Stimulated activated naive CD8-positive, alpha-beta T cell treated with anti-CD3 and anti-CD28 coated beads, Interleukin-15, Interleukin-2, amounts not matched to agents 100 U/mL and 50 U/mL, for 24 hours (primary cell): ENCODE data around the gene COLEC12.
A peak's percentile ranks its signal among the peaks of the same experiment; 100 is the strongest.
"Not testable (repeated sequence)": the region's sequence is repeated elsewhere in the genome, so short reads cannot be mapped to it uniquely, and the experiment has no call there.

Source experiments
- ATAC-seq: fragments of 150-1000 bp; cut with Tn5 transposase; one replicate; pipeline ENCODE4 v1.10.0; 2021
- DNase-seq: peaks from one replicate; pipeline ENCODE4 v3.0.0; 2021

Gene COLEC12

DNA sequence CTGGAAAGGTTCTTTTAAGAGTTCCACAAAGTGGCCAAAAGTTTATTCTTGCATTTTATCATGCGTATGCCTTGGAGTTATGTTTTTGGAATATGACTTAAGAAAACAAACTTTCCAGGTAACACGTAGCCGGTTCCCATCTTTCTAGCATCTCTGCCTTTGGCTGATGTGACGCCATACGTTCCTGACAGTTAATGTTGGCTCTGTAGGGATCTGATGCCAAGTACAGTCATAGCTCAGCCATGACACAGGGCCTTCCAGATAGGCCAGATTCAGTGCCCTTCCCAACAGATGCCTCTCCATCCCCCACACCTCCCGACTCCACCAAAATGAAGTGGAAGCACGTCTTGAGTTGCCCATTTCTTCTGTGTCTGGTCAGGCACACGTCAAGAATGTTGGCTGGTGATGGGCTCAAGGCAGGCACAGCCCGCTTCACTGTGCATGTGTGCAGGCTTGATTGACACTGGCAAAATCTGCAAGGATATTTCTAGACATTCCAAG, 181.7 kb downstream of the COLEC12 start:
- ATAC-seq (no peak), DNase-seq (no peak)

DNA sequence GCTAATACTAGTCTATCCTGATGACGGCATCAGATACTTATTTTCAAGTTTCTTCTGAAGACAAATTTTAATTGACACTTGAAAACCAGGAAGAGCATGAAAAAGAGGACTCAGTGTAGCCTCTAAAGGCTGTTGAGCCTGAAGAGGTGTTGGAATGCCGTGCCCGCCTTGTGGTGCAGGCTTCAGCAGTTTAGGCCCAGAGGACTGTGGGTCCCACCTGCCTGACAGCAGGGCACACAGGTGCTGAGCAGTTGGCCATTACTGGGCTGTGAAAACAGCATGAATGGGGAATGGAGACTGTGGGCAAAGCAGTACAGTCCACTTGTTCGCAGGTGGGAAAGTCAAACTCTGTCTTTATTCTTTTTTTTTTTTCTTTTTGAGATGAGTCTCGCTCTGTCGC, 182.9 kb downstream of the COLEC12 start:
- ATAC-seq (no peak), DNase-seq (no peak)

DNA sequence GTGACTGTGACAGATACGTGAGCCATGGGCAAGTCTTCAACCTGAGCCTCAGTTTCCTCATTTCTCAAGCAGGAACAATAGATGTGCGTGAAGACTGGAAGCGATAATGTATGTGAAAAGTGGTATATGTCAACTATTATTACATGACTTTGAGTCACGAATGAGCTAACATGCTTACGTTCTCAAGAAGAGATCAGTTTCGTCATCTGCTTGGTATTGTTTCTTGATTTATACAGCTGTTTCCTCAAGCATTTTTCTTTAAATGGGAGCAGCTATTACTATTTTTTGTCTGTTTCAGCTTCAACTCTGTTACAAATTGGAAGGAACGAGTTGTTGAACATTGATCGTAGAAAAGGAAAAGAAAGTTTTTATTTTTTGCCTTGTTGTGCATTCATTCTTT, 184.1 kb downstream of the COLEC12 start:
- DNase-seq (no peak), ATAC-seq (no peak)

DNA sequence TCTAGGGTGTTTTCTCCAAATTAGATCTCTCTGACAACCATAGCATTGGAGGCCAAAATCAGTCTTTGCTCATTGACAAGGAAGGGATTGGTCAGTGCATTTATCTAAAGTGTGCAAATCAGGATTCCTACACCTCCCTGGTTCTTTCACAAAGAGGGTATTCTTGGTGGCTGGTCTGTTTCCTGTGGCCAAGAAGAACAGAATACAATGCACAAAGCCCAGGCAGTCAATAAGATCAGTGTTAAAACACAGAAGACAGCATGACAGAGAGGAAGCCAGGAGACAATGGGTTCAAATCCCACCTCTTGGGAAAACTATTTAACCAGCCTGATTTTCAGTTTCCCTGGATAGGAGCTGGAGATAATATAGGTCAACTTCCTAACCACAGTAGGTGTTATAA, 186.6 kb downstream of the COLEC12 start:
- DNase-seq (no peak), ATAC-seq (no peak)

DNA sequence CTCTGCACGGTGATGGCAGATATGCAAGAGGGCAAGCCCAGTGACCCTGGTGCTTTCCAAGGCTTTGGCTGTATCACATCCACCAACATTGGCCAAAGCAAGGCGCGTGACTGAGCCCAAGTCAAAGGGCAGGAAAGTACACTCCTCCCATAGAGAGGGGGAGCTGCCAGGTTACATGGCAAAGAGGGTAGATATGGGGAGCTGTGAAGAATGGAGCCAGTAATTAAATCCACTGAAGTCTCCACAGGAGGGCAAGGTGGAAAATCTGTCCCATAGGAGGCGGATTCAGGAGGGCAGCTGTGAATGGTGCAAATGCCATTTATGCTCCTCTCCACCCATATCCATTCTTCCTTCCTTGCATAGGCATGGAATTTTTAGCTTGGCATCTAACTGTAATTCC, 188.1 kb downstream of the COLEC12 start:
- ATAC-seq (no peak), DNase-seq (no peak)

DNA sequence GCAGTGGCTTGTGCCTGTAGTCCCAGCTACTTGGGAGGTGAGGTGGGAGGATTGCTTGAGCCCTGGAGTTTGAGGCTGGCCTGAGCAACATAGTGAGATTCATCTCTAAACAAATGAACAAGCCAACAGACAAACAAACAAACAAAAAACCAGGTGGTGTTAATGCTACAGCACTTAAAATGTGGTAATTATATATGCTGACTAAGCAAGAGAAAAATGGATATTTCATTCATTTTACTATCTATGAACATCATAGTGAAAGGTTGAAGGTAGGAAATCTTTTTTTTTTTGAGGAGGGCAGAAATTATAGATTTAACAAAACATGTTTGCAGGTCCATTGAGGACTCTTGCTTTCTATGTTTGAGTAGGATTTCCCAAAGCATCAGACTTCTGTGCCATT, 190.5 kb downstream of the COLEC12 start:
- ATAC-seq: no peak
- no peak for DNase-seq

DNA sequence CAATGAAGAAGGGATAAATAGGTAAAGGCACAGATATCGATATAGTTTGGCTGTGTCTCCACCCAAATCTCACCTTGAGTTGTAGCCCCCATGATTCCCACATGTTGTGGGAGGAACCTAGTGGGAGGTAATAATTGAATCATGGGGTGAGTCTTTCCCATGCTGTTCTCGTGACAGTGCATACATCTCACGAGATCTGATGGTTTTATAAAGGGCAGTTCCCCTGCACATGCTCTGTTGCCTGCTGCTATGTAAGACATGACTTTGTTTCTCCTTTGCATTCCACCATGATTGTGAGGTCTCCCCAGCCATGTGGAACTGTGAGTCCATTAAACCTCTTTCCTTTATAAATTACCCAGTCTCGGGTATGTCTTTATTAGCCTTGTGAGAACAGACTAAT, 192.4 kb downstream of the COLEC12 start:
- not testable (repeated sequence) for DNase-seq, ATAC-seq

DNA sequence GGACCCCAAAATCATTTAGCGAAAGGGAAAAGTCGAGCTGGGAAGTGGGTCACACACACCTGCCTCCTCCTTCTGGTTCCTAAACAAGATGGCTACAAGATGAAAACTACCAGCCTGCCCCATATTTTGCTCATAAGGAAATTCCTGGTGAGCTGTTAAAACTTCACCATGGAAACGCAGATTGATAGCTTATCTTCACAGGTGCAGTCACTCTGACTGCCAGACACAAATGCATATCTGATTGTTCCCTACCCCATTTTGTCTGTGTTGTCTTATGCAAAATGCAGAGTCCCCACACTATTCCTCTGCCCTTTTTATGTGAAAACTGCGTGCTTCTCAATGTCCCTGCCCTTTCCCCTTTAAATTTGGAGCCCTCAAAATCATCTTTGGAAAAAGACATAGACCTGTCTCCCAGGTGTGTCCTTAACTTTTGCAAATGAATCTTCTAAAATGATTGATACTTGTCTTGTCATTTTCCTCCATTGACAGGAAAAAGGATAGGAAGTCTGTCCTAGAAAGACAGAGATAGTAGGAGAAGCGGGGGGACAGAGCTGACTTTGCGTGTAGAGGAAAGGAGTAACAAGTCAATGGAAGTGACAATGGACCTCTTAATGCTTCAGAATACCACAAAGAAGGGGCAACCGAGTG, 193.8 kb downstream of the COLEC12 start:
- DNase-seq: no peak
- no peak for ATAC-seq

DNA sequence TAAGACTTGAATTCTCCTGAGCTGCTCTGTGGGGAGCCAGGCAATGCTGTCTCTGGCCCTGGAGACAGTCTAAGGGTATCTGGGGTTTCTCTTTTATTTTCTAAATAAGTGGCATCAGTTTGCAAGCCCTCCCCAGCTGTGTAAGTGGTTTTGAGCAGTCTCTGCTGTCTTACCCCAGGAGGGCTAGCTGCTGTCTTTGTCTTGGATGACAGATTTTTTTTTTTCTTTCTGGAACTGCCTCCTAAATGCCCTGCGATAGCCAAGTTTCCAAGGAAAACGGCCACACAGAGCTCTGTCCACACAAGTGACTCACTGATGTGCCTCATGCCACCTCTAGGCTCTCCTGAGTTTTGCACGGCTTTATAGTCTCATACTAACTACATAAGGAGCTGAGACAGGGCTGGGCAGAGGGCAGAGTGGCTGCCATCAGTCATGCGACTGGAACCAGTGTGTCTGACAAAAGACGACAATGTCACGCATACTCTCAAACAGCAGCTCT, 195.4 kb downstream of the COLEC12 start:
- DNase-seq: no peak
- ATAC-seq: no peak

DNA sequence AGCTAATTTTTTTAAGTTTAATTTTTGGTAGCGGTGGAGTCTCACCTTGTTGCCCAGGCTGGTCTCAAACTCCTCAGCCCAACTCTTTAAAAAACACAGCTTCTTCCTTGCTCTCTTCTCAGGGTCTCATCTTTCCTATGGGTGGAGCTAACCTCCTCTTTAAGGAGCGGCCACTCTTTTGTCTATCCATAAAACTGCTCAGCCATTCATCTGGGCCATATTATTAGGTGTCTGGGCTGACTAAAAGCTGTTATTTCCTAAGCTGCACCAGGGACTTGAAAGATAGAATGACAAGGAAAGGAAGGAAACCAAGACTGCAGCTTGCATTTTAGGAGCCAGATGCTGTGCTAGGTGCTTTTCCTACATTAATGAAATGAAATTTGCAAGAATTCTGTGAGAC, 196.9 kb downstream of the COLEC12 start:
- ATAC-seq (no peak), DNase-seq (no peak)

DNA sequence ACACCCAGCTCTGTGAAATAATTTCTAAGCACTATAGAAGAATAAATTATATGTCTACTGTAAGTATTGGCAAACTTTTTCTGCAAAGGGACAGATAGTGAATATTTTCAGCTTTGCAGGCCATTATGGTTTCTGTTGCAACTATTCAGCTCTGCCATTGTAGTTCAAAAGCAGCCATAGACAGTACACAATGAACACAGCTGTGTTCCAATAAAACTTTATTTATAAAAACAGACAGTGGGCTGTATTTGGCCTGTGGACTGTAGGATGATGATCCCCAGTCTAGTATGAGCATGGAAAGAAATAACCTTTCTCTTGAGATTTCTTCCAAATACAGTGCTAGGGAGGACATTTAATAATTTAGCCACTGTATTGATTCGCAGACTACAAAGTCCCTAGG, 197.5 kb downstream of the COLEC12 start:
- DNase-seq (no peak), ATAC-seq (no peak)

DNA sequence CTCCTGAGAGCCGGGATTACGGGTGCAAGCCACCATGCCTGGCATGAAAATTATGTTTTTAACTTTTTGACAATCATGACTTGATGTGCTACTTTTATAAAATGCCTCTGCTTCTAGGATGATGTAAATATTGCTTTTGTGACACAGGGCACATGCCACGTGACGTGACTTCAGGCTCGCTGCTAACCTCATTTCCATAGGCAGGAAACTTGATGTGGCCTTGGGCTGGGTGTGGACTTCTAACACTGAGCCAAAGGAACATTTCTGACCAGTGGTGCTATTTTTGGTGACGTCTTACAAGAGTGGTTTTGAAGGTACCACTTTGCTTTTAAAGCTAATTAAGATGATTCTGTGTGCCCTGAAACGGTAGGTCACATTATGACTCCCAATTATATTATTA, 198.4 kb downstream of the COLEC12 start:
- DNase-seq (no peak), ATAC-seq (no peak)

DNA sequence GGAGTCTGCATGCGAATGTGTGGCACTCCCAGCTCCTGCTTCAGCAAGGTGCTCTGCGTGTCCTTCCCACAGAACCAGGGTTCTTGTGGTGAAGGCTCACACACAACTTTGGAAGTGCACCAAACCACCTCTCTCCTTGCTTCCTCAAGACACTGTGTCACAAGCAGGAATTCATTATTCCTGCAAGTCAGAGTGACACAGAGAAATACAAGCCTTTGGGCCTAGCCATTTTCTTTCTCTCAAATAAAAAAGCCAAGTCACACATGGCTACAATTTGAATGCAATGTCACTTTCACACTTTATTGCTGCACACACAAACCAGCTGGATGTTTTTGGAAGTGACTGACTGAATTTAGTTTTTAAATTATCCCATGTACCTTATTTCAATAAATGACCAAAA, 202.6 kb downstream of the COLEC12 start:
- DNase-seq (no peak), ATAC-seq (no peak)

DNA sequence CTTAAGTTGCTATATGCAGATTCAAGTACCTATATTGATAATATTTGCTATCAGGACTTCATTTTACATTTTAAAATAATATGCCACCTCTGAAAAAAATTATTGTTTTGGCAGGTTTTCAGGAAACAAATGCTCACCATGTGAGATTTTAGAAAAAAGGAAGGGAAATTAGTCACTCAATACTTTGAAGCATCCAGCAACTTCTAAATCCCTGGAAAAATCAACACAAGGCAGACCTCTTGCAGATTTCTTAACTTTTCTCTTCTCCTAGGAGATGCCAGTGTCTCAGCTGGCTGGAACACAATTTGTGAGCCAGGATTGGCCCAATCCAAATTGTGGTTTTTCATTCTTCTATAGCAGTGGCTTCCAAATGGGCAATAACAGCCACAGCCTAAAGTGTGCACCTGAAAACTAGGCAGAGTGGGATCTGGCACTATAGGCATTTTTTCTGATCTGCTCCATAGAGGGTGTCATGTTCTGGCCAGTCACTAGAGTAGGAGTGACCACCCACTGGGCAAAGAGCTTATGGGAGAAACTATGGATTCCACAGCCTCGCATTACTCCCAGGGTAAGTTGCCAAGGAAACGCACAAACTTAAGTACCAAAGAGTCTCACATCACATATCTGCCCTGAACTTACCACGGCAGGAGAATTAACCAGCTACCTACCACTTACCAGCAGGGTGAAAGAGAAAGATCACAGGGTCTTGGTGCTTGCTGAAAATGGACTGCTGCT, 204.6 kb downstream of the COLEC12 start:
- DNase-seq (no peak), ATAC-seq (no peak)

DNA sequence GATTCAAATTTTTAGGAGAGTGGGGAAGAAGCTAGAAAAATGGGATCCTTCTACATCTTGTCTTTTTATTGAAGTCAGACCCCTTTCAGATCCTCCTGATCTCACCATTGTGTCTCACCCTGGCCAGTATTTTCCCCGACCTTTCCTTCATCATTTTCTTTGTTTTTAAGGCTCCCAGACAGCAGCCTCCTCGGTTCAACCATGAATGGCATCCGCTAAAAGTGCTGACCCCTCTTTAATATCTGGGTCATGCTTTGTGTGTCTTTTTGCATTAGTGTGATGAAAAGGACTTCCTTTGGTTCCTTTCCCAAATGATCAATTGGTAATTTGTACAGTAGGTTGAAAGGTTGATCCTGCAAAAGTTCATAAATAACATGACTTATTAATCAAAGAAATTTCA, 205.9 kb downstream of the COLEC12 start:
- no peak for DNase-seq

DNA sequence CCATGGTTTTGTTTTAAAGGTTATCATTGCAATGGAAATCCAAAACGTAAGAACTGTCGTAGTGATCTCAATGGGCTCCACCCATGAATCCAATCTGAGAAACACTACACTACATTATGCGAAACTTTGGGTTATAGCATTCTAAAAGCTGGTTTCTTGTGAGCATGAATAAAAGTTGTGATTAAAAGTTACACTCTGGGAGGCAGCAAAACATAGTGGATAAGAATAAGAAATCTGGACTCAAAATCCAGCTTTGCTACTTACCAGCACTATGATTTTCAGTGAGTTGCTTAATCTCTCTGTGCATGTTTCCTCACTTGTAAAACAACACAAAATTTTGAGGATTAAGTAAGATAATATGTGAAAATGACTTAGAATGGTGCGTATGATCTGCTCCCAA, 207.0 kb downstream of the COLEC12 start:
- ATAC-seq: no peak
- no peak for DNase-seq

More for the DNA sequence above, 205.9 kb downstream of the COLEC12 start:
- no peak for ATAC-seq

DNA sequence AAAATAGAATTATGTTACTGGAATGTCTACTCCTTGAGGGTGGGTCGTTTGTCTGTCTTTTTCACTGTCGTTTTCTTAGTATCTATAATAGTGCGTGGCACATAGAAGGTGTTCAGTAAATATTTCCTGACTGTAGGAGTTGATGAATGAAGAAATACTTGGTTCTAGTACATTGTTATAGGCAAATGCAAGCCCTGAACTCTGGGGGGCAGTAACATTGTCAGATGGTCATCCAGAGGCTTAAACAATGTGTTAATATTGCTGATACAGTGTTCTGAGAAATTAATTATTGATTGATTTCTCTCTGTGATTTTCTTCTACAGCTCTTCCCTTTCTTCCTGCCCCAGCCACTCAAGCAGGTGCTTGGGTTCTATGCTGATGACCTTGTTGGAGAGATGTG, 208.2 kb downstream of the COLEC12 start:
- ATAC-seq: no peak
- DNase-seq: no peak

DNA sequence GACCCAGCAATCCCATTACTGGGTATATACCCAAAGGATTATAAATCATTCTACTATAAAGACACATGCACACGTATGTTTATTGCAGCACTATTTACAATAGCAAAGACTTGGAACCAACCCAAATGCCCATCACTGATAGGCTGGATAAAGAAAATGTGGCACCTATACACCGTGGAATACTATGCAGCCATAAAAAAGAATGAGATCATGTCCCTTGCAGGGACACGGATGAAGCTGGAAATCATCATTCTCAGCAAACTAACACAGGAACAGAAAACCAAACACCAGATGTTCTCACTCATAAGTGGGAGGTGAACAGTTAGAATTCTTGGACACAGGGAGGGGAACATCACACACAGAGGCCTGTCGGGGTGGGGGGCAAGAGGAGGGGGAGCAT, 210.5 kb downstream of the COLEC12 start:
- not testable (repeated sequence) for DNase-seq, ATAC-seq

DNA sequence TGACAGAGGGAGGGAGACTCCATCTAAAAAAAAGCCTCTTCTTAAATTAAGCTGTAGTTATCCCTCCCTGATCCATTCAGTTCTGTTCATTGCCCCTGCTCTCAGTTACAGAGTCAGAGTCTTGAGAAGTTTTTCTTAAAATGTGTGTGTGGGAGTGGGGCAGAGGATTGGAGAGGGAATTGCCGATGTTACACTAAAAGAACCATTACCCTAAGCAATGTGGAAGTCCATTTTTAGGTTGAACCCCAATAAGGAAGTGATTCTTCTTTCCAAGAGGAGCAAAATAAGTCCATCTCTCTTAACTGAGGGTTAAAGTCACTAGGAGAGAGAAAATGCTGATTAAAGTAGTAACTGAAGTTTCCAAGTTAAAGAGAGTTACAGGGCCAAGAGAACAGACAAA, 211.5 kb downstream of the COLEC12 start:
- DNase-seq (no peak), ATAC-seq (no peak)

DNA sequence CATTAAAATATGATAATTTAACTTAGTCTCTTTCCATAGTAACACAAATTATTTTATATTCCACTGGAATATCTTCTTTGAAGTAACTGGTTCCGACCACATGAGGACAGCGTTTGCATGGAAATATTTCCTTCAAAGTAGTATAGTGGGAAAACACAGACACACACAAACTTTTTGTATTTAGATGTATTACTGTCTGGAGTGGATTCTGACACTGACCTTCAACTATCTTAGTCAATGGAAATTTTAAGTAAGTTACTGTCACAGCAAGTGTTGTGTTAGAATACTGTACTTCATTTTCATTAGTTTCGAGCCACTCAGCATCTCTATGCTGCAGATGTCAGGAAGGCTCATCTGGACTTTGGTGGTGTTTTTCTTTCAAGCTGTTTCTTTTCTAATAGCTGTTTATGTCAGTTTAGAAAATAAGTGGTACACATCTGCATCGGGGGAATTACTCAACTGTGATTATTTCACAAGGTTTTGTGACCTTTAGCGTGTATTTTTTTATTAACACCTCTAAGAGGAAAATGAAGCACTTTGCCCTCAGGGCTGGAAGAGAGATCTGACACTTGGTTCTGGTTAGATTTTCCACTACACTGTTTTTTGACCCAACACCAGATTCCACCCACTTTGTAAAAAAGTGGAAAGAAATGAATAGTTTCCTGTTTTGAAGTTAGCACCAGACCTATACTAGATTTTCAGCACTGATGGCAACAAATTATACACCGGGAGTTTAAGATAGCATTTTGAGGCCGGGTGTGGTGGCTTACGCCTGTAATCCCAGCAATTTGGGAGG, 213.8 kb downstream of the COLEC12 start:
- ATAC-seq (peak; percentile 65), DNase-seq (no peak)

DNA sequence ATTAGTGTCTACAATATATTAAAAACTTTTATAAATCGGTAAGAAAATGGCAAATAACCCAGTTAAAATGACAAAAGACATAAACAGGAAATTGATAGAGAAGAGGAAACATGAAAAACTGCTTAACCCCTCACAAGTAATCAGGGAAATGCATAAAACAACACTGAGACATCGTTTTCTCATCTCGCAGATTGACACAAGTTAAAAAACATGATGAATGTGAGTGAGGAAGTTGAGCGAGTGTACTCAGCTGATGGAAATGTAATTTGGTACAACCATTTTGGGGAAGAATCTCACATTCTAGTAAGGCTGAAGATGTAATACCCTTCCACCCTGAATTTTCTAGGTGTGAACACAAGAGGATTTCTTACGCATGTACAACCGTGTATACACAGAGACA, 214.7 kb downstream of the COLEC12 start:
- DNase-seq (no peak), ATAC-seq (no peak)

DNA sequence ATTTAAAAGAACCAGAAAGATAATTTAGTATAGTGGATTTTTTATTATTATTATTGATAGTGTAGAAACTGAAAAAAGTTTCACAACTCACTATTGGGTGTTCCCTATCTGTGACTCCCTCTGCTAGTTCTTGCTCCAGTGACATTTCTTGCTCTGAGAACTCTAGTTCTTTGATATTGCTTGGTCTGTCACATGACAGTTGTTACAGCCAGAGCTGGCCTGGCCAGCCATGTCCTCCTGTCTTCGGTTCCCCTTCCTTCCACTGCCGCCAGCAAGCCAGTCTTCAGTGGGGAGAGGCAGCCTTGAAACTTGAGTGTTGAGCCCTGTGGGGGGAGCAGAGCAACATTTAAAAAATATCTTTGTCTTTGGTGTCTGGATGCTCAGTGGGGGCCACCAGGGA, 225.0 kb downstream of the COLEC12 start:
- ATAC-seq: no peak
- DNase-seq: no peak

DNA sequence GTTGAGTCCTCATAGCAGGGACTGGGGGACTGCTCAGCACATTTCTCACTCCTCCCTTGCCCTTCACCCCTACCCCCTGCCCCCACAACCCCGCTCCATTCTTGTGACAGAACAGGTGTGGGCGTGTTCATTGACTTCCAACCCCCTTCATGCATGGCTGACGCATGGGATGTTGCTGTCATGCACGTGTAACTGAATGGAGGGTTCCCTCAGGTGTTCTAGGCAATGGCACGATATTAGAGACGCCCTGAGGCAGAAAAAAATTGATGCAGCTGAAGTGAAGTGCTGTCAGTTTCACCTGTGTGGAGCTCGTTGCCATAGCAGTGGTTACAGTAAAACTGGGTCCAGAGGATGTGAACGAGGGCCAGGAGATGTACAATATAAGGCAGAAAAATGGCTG, 226.2 kb downstream of the COLEC12 start:
- no peak for DNase-seq
- ATAC-seq: no peak
